GM23248 (cell line): ENCODE results near the gene SCNN1A. TPM values are rescaled to one million over a fixed set of nuclear protein-coding genes. Genes with fewer than 3 reads are reported as not detected.
A peak's percentile ranks its signal among the peaks of the same experiment; 100 is the strongest.

Experiments used
- DNase-seq: peaks from one replicate; pipeline ENCODE4 v3.0.0-alpha.2; 2015
- H2AFZ ChIP-seq: fragments of 200-600 bp; sonication (generic); 2 replicates; pipeline ENCODE4 v1.6.1; 2016; ENCODE audit warnings: antibody characterized with exemption
- H3F3A ChIP-seq: fragments of 200-600 bp; sonication (generic); 2 replicates; pipeline ENCODE4 v1.6.1; 2016; ENCODE audit warnings: mild to moderate bottlenecking, antibody characterized with exemption, mixed run types; ENCODE audit not compliant: insufficient read depth
- H3K27ac ChIP-seq: fragments of 200-600 bp; sonication (generic); 2 replicates; pipeline ENCODE4 v1.5.1; 2016; ENCODE audit warnings: mild to moderate bottlenecking
- H3K27me3 ChIP-seq: fragments of 200-600 bp; sonication (generic); replicated peaks from 2 replicates; pipeline ENCODE4 v1.6.1; 2016; ENCODE audit warnings: mild to moderate bottlenecking; ENCODE audit not compliant: insufficient read depth
- H3K36me3 ChIP-seq: fragments of 200-600 bp; sonication (generic); 2 replicates; pipeline ENCODE4 v1.6.1; 2016; ENCODE audit warnings: low read depth, mild to moderate bottlenecking
- H3K4me1 ChIP-seq: fragments of 200-600 bp; sonication (generic); 2 replicates; pipeline ENCODE4 v1.6.1; 2016; ENCODE audit warnings: mild to moderate bottlenecking; ENCODE audit not compliant: insufficient read depth
- H3K4me2 ChIP-seq: fragments of 200-600 bp; sonication (generic); one replicate; pipeline ENCODE4 v1.6.1; 2016; ENCODE audit warnings: mild to moderate bottlenecking; ENCODE audit not compliant: unreplicated experiment
- H3K4me3 ChIP-seq: fragments of 200-600 bp; sonication (generic); 2 replicates; pipeline ENCODE4 v1.5.1; 2016; ENCODE audit warnings: mild to moderate bottlenecking
- H3K79me2 ChIP-seq: fragments of 200-600 bp; sonication (generic); 2 replicates; pipeline ENCODE4 v1.6.1; 2016; ENCODE audit warnings: mild to moderate bottlenecking; ENCODE audit not compliant: insufficient read depth
- H3K9ac ChIP-seq: fragments of 200-600 bp; sonication (generic); 2 replicates; pipeline ENCODE4 v1.6.1; 2016; ENCODE audit warnings: mild to moderate bottlenecking
- H3K9me2 ChIP-seq: fragments of 200-600 bp; sonication (generic); 2 replicates; pipeline ENCODE4 v1.6.1; 2016; ENCODE audit warnings: mixed run types, mild to moderate bottlenecking, moderate library complexity; ENCODE audit not compliant: insufficient read depth
- H3K9me3 ChIP-seq: fragments of 200-600 bp; sonication (generic); one replicate; pipeline ENCODE4 v1.6.1; 2017; ENCODE audit warnings: low read depth
- H4K20me1 ChIP-seq: fragments of 200-600 bp; sonication (generic); 2 replicates; pipeline ENCODE4 v1.6.0; 2016; ENCODE audit not compliant: insufficient read depth
- EZH2 ChIP-seq: fragments of 200-600 bp; sonication (generic); IDR thresholded peaks from 2 replicates; pipeline ENCODE4 v1.6.1; 2018; ENCODE audit warnings: antibody characterized with exemption, mild to moderate bottlenecking; ENCODE audit not compliant: insufficient read depth, poor library complexity, severe bottlenecking
- EZH2phosphoT487 ChIP-seq: fragments of 200-600 bp; sonication (generic); IDR thresholded peaks from 2 replicates; pipeline ENCODE4 v1.6.1; 2018; ENCODE audit warnings: antibody characterized with exemption, moderate library complexity, mild to moderate bottlenecking, low read depth; ENCODE audit not compliant: insufficient read depth
- WGBS, 2 experiments: methylation state at CpG; one replicate each; pipeline ENCODE4 v1.1.6; 2015 to 2017; ENCODE audit warnings: low lambda C conversion rate in 2 of 2, low coverage in 1 of 2; ENCODE audit errors: missing lambda C conversion rate in 2 of 2; 5-methylcytosine and 5-hydroxymethylcytosine counted together
- in situ Hi-C: fragments of 300-500 bp; cut with MboI; formaldehyde crosslinking; loops from 2 replicates; pipeline ENCODE4 v1.15.0; 2020
- polyA plus RNA-seq: library from polyadenylated mRNA; unstranded; fragments of >200 nt; fragmentation: Nextera tagmentation; extraction: Ambion mirVana; gene quantifications from 2 replicates; pipeline ENCODE4 v1.2.1, GENCODE V29; 2016
- total RNA-seq: library from RNA; depleted of rRNA; stranded (reverse); fragments of >200 nt; shearing (Covaris generic); gene quantifications from 2 replicates; pipeline ENCODE4 v1.2.3, GENCODE V29; 2014

The SCNN1A gene
- total and polyA plus RNA-seq, 2 experiments from 2014 or later, result 0.59 to 0.76 TPM

- H4K20me1 ChIP-seq, result no peaks in the 10 kb centered on the region
These were observed 23.7 kb downstream of the SCNN1A start for GRCh38 chr12:6351622-6352021.

GRCh38 chr12:6347367-6348338 is 27.7 kb downstream of the SCNN1A start:
- Histone ChIP-seq H4K20me1 (no peaks in the 10 kb centered on the region), H2AFZ (peak overlapping the region; percentile 32; the same call in 1 of the 2 replicates), H3K4me2 (peak overlapping the region; percentile 0), H3K9me2 (no peaks in the 10 kb centered on the region), H3K36me3 (no peaks in the 10 kb centered on the region), H3F3A (0 out of 2 replicates have a peak, but pooled peaks cover 6% of the 10 kb centered on the region), H3K9ac (no peak overlapping the region), H3K4me3 (no peak overlapping the region), H3K27me3 (no peaks in the 10 kb centered on the region), H3K79me2 (peaks cover 5% of the 10 kb centered on the region; the same call in 1 of the 2 replicates), H3K27ac (no peak overlapping the region), H3K9me3 (no peaks in the 10 kb centered on the region), H3K4me1 (peaks cover 15% of the 10 kb centered on the region)
- in situ Hi-C loops, result no loop called here
- WGBS, 2 experiments, result 38 to 46% methylated on average over 13 to 19 of the region's 19 CpGs
- TF ChIP-seq EZH2phosphoT487 (no peak), EZH2 (no peak)
- peak; percentile 59 for DNase-seq

More at GRCh38 chr12:6351622-6352021, 23.7 kb downstream of the SCNN1A start:
- Histone ChIP-seq H3K9me2 (no peaks in the 10 kb centered on the region), H3K9me3 (no peaks in the 10 kb centered on the region), H3K9ac (no peak overlapping the region), H3K79me2 (no peaks in the 10 kb centered on the region), H3K27me3 (no peaks in the 10 kb centered on the region), H3K27ac (no peak overlapping the region), H3F3A (no peaks in the 10 kb centered on the region), H3K36me3 (no peaks in the 10 kb centered on the region), H3K4me1 (no peaks in the 10 kb centered on the region), H2AFZ (no peak overlapping the region), H3K4me2 (no peak overlapping the region), H3K4me3 (no peak overlapping the region)
- in situ Hi-C loops, result no loop called here
- no peak for TF ChIP-seq EZH2
- no peak for TF ChIP-seq EZH2phosphoT487
- WGBS, 2 experiments, result 78 to 83% methylated on average over 5 of the region's 5 CpGs
- DNase-seq, result no peak

GRCh38 chr12:6346942-6347341 is 28.4 kb downstream of the SCNN1A start:
- in situ Hi-C loops, result no loop called here
- Histone ChIP-seq H3K9me3 (no peaks in the 10 kb centered on the region), H4K20me1 (no peaks in the 10 kb centered on the region)

GRCh38 chr12:6346235-6346832 is 29.0 kb downstream of the SCNN1A start:
- 60 to 77% methylated on average over 3 to 5 of the region's 5 CpGs for WGBS, 2 experiments
- in situ Hi-C loops, result no loop called here
- no peaks in the 10 kb centered on the region for H4K20me1 ChIP-seq
- H3K9ac ChIP-seq, result no peak overlapping the region
- H2AFZ ChIP-seq, result no peak overlapping the region
- TF ChIP-seq EZH2phosphoT487 (no peak), EZH2 (no peak)
- H3K4me1 ChIP-seq, result peaks cover 22% of the 10 kb centered on the region
- no peaks in the 10 kb centered on the region for H3K9me2 ChIP-seq
- H3K4me2 ChIP-seq, result no peak overlapping the region
- peaks cover 18% of the 10 kb centered on the region for H3K79me2 ChIP-seq
- no peaks in the 10 kb centered on the region for H3K27me3 ChIP-seq
- H3F3A ChIP-seq, result peaks cover 11% of the 10 kb centered on the region
- DNase-seq, result no peak
- H3K36me3 ChIP-seq, result no peaks in the 10 kb centered on the region
- no peaks in the 10 kb centered on the region for H3K9me3 ChIP-seq
- no peak overlapping the region for H3K4me3 ChIP-seq
- H3K27ac ChIP-seq, result no peak overlapping the region

More at GRCh38 chr12:6346942-6347341, 28.4 kb downstream of the SCNN1A start:
- Histone ChIP-seq H3K79me2 (peaks cover 12% of the 10 kb centered on the region), H3K9me2 (no peaks in the 10 kb centered on the region), H3K36me3 (no peaks in the 10 kb centered on the region), H3K27me3 (no peaks in the 10 kb centered on the region), H3K27ac (no peak overlapping the region), H3K4me3 (no peak overlapping the region), H2AFZ (no peak overlapping the region), H3F3A (peaks cover 11% of the 10 kb centered on the region), H3K4me2 (peak overlapping the region; percentile 0), H3K9ac (no peak overlapping the region), H3K4me1 (peaks cover 22% of the 10 kb centered on the region)
- WGBS, 2 experiments, result 83 to 87% methylated on average over 8 of the region's 8 CpGs
- DNase-seq, result no peak
- TF ChIP-seq EZH2phosphoT487 (no peak), EZH2 (no peak)
